ENCODE data around the gene CLDN4.

GRCh38 chr7:73880755-73881328, 50.0 kb downstream of the CLDN4 start:
- TF ChIP-seq IRF2 (CRISPR knock-in tag; IDR thresholded peaks at IDR 0.05): no peak
- TF ChIP-seq BRCA1 (IDR thresholded peaks at IDR 0.05): no peak
- TF ChIP-seq BRCA1 (CRISPR knock-in tag; IDR thresholded peaks at IDR 0.05): no peak
- TF ChIP-seq ZNF384 (IDR thresholded peaks at IDR 0.05; ENCODE audit: low read depth, low read length): no peak

Data from K562 (cell line).